HG03045 (cell line): ENCODE measurements around the gene ESX1.
"Not testable (repeated sequence)": the region's sequence is repeated elsewhere in the genome, so short reads cannot be mapped to it uniquely, and the experiment has no call there.

Source experiments
- ATAC-seq: cut with Tn5 transposase; IDR thresholded peaks from one replicate; pipeline ENCODE4 v1.9.1; 2021; ENCODE audit warnings: mild to moderate bottlenecking, moderate library complexity; ENCODE audit not compliant: unreplicated experiment

The ESX1 gene

DNA sequence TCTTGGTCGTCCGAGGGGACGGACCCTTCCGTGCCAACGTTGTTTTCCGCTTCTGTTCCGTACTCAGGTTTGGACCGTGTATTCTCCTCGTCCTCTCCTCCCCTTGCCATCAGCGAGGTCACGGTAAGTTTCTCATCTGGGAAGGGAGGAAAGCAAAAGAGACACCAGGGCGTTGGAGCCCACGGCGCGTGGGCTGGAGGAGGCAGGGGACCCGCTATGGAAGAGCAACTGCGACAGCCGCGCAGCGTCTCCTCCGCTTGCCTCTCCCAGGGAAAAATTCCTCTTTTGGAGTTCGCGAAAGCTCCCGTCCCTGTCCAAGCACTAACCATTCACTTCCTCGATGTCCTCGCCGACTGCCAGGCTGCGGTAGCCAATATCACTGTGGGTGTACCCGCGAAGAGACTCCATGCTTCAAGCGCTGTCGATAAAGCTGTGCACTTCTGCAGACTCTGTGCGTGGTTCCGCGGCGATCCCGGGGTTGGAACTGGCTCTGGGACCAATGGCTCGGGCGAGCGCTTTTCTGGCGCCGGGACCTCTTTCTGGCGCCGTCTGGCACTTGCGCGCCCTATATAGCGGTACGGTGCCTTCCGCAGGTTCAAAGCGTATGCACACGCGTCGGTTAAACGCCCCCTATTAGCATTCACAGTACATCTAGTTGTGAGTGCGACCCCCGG is at the start of gene ESX1:
Gene ESX1 (minus strand): TSS at position 492 of the 674 bp plus-strand sequence. CDS start 84 bp downstream, at position 408.
- no peak for ATAC-seq

- ATAC-seq = no peak
Measured at GRCh38 chrX:104295636-104296035, 40.9 kb upstream of the ESX1 start.

GRCh38 chrX:104288961-104289360 is 34.2 kb upstream of the ESX1 start:
- ATAC-seq = no peak

DNA sequence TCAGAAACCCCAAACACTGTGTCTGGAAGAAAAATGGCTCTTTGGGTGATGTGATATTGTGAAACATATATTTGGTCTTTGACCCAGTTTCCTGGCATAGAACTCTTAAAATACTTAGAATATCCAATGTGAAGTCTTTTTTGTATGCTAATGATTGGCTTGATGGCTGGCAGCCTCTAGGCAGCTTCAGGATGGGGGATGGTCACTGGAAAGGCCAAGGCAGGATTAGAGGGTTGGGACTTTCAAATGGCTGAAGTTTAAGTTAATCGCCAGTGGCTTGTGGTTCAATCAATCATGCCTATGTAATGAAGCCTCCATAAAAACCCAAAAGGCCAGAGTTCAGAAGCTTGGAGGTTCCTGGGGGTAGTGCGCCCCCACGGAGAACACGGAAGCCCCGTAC is 33.5 kb upstream of the ESX1 start:
- no peak for ATAC-seq

GRCh38 chrX:104285201-104285600 is 30.5 kb upstream of the ESX1 start:
- ATAC-seq = no peak

DNA sequence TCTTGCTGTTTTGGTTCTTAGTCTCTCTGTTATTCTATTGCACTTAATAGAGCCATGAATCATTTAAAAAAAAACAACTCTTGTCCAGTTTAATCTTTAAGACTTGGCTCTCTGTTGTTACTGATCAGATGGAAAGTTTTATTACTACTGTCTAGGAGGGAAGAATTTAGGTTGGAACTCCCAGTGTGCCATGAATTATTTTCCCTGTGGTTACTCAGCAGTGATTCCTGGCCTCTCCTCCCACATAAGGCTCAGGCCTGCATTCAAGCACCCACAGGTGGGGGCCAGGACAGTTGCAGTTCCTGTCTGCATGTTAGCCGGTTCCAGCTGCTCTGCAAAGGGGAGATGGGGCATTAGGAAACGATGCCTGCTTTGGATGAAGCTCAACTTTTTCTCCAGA is 29.8 kb upstream of the ESX1 start:
- ATAC-seq = no peak

GRCh38 chrX:104282166-104282725 is 27.5 kb upstream of the ESX1 start:
- no peak for ATAC-seq

DNA sequence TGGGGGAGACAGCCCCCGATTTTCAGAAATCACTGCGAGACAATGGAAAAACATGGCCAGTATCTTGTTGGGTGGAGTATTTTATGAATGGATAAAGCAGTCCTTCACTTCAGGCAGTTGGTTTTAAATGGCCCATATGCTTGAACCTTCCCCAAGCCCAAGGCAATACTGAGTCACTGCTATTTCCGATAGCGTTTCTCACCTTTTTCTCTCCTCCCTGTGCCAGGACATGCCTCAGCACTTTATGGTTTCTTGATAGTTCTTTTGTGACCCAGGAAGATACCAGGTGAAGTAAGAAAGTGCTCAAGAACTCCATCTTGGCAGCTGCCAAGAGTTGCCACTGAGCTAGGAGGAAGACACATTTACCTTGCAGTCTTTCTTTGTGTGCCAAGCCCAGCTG is 26.8 kb upstream of the ESX1 start:
- no peak for ATAC-seq

DNA sequence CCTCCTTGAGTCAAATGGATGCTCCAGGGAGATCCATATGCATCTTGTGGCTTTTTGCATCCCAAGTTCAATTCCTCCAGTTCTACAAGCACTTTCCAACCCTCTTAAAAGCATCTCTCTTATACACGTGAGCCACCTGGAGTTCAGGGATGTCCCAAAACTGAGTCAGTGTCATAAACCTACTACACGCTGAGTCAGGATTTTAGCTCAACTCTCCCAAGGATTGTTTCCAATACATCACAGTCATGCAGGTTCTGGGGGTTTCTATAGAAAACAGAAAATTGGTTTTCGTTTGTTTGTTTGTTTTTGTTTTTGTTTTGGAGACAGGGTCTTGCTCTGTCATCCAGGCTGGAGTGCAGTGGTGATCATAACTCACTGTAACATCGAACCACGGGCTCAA is 25.9 kb upstream of the ESX1 start:
- no peak for ATAC-seq

- ATAC-seq = no peak
Measured at GRCh38 chrX:104270916-104271512, 16.3 kb upstream of the ESX1 start.

GRCh38 chrX:104270212-104270611 is 15.5 kb upstream of the ESX1 start:
- ATAC-seq = no peak

DNA sequence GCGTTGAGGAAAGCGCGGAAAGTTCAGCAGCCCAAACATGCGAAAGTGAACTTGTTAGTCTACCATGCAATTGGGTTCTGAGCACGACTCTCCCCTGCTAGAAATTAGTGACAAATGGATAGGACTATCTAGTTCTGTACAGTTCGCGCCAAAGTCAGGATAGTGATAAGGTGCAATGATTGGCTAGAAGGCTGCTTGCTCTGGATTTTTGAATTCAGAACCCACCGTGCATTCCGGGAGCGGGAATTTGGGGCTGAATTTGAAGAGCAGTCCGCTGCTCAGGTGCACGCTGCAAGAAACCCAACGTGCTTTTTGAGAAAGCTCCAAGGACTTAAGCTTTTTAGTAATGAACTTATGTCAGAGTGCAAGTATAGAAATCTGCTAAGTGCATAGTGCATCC is 732 bp upstream of the ESX1 start:
- no peak for ATAC-seq

DNA sequence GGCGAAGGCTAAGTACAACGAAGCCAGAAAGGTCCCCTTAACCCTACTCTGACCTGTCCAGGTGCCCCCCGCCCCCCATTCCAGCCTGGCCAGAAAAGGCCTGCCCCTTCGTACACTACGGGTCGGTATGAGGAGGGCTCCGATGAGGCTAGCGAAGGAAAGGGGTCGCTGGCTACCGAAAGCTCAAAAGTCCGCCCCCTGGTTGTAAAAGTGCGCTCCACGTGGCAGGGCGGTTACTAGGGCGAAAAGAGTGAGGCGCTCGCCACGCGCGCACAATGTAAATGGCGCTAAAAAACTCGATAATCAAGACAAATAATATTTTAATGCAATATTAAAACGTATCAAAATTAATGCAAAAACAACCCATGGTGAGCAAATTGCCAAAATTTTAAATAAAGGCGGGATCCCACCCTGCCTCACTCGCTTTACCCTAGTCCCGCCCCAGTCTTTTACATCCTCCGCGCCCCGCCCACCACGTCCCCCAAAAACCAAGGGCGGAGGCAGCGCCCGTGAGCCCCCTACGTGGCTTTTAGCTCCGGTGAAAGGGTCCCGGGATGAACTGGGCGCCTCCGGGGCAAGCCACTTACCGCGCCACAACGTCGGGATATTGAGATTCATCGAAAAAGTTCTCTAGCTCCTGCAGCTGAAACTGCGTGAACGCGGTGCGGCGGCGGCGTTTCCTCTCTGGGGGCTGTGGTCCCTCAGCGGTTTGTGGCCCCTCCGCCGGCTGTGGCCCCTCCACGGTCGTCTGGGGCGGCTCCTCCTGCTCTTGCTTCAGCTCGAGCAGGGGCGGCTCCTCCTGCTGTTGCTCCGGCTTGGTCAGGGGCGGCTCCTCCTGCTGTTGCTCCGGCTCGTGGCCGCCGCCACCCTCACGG is 929 bp downstream of the ESX1 start:
- ATAC-seq = no peak

- no peak for ATAC-seq
Measured at GRCh38 chrX:104250470-104250869, 4.3 kb downstream of the ESX1 start.

GRCh38 chrX:104230060-104230459 is 24.7 kb downstream of the ESX1 start:
- not testable (repeated sequence) for ATAC-seq

GRCh38 chrX:104211187-104211586 is 43.5 kb downstream of the ESX1 start:
- ATAC-seq = no peak

DNA sequence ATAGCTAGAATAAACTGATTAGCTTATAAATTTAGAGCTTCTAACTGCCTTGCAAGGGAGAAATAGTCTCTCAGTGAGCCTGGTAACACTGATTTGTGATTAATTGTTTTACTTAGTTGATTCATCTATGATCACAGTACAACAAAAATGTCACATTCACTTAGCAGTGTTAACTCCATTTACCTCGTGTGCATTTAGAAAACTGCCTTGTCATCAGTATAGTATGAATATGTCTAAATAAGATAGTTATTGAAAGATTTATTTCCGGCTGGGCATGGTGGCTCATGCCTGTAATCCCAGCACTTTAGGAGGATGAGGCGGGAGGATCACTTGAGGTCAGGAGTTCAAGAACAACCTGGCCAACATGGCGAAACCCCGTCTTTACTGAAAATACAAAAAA is 49.2 kb downstream of the ESX1 start:
- ATAC-seq = no peak
